ENCODE results near the gene SETBP1.
"Not testable (repeated sequence)": the region's sequence is repeated elsewhere in the genome, so short reads cannot be mapped to it uniquely, and the experiment has no call there.

The SETBP1 gene

GRCh38 chr18:44704135-44704789 lies 23.6 kb downstream of the SETBP1 start:
- DNase-seq (ENCODE audit: low spot score), result no peak

- no peak for DNase-seq (ENCODE audit: low spot score)
Observed at GRCh38 chr18:44705075-44705675, 24.5 kb downstream of the SETBP1 start.

DNA sequence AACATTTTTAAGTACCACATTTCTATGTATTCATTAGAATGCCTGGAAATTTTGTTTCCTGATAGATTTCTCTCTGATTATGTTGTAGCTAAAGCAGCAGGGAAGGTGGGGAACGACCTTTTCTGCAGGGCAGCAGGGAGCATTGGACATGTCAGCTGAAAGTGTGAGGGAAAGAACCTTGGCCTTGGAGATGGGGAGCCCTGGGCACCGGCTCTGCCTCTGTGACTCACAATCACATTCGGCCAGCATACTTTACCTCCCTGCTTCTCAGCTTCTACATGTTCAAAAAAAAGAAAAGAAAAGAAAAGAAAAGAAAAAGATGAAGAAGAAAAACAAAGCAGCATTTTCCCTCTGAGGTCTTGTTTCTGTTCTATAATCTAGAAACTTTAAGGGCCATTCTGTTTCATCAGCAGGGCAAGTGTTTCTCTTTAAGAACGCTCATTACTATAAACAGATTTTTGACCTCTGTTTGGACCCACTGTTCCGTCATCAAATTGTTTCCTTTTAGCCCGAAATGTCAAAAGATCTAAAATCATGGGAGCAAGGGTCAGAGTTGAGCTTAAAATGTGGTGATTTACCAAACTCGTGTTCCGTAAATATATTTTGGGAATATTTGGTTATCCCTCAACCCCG lies 27.9 kb downstream of the SETBP1 start:
- DNase-seq (ENCODE audit: low spot score), result peak; percentile 50

DNA sequence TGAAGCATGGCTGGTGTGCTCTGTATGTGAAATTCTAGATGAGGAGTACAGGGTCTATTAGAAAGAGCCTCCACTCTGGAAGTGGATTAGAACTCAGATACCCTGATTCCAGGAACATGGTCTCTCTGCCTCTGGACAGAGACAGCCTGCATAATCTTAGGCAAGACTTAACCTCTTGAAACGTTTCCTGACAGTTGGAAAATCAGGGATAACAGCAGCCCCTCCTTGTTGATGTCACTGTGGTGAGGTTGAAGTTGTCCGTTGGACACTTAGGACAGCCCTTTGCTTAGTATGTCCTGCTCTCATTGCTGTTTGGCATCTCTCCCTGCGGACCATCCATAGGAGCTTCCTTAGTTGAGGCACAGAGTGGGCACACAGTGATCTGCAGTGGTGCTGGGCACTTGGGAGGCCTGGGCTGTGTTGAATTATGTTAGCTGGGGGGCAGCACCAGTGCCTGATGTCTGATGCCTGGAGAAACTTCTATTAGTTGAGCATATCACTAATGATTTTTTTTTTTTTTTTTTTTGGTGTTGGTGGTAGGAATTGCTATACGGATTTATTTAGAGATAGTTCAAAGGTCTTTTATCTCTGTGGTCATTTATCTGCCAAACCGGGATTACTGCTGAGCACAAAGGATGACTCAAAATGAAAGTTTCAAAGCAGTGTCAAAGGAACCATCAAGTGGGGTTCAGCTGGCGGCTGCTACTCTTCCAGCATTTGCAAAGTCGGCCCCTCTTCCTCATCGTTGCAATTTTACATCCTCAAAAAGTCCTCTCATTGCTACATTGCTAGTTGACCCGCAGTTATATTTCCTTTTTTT lies 28.8 kb downstream of the SETBP1 start:
- no peak for DNase-seq (ENCODE audit: low spot score)

GRCh38 chr18:44710931-44711330 lies 30.2 kb downstream of the SETBP1 start:
- DNase-seq (ENCODE audit: low spot score), result no peak

DNA sequence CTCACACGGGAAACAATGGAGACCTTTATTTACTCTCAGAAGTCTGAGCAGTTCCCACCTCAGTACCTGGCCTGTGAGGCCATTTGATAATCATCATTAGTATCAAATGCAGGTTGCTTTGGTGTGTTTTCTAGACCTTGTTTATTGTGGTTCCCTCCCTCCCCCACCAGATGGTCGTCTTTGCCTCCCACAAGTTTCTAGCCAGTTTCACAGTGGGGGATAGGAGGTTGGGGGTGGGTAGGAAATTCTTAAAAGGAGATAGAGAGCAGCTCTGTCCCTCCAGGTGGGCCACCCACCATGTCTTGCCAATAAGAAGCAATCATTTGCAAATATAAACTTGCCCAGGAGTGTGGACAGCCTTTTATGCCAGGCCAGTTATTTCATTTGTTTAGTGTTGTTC lies 31.3 kb downstream of the SETBP1 start:
- no peak for DNase-seq (ENCODE audit: low spot score)

DNA sequence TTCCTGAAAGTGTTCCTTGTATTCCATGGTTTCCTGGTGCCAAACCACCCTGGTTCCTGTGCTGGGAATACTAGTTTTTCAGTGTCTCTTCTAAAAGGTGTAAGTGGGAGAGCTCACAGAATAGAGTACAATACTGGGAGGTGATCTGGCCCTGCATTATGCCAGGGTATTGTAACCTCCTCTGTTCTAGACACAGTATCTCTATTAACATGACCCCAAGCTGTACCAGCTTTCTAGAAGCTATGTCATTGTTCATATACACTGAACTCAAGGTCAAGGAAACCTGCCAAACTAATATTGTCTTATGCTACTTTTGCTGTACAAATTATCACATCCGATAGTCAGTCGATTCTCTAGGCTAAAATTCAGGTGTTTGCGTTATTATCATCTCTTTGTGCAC lies 32.7 kb downstream of the SETBP1 start:
- DNase-seq (ENCODE audit: low spot score), result no peak

DNA sequence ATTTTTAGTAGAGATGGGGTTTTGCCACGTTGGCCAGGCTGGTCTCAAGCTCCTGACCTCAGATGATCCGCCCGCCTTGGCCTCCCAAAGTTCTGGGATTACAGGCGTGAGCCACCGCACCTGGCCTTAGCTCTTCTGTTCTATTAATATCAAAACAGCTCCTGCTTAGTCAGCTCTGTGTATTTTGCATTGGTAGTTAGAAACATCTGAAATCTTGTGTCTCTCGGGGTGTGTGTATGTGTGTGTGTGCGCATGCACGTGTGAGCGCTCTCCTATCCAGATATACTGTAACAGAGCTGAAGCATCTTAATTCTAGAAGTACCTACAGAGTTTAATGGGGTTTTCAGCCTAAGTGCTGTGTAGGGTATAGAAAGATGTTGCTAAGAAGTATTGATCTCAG lies 33.7 kb downstream of the SETBP1 start:
- no peak for DNase-seq (ENCODE audit: low spot score)

GRCh38 chr18:44715245-44715644 lies 34.6 kb downstream of the SETBP1 start:
- peak; percentile 91 for DNase-seq (ENCODE audit: low spot score)

GRCh38 chr18:44715842-44716241 lies 35.2 kb downstream of the SETBP1 start:
- DNase-seq (ENCODE audit: low spot score), result peak; percentile 30

DNA sequence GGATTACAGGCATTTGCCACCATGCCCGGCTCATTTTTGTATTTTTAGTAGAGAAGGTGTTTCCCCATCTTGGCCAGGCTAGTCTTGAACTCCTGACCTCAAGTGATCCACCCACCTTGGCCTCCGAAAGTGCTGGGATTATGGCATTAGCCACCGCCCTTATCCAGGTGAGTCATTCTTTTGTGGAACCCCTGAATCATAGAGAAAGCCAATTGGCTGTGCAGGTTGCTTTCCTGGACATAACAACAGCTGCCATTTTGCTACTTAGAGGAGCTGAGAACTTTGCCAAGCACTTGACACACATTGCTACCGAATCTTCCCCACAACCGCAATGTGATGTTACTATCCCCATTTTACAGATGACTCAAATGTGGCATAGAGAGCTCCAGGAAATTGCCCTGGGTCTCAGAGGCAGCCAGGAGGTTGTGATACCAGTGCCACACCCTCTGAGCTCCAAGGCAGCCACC lies 36.0 kb downstream of the SETBP1 start:
- DNase-seq (ENCODE audit: low spot score), result no peak

- DNase-seq (ENCODE audit: low spot score), result no peak
Observed at GRCh38 chr18:44719519-44720060, 38.9 kb downstream of the SETBP1 start.

DNA sequence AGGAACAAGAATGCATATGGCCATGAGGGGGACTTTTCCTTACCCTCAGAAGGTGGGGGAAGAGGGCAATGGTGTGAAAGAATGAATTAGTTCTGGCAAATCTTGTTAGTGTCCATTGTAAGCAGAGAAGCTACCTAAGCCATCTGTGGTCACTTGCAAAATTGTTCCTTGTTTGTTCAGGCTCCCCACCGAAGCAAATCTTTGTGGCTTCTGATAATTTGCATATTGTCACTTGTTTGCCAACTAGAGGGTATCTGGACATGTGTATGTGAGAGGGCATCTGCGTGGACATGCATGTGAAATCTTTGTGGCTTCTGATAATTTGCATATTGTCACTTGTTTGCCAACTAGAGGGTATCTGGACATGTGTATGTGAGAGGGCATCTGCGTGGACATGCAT lies 41.1 kb downstream of the SETBP1 start:
- not testable (repeated sequence) for DNase-seq (ENCODE audit: low spot score)

DNA sequence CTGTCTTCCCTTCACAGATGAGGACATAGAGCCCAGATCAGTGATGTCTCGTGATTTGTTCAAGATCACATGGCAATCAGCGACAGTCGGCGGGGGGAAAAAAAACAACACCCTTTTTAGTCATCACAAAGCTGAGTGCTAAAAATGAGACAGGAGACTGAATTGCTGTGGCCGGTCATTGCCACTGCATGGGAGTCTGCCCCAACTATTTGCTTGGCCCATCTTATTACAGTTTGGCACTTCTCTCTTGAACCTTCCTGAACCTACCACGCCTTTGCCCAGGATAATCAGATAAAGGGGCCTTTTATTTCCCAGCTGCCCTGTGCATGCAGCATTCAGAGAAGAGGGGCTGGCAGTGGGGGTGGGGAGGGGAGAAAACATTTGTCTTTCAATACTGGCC lies 42.7 kb downstream of the SETBP1 start:
- no peak for DNase-seq (ENCODE audit: low spot score)

GRCh38 chr18:44724105-44724778 lies 43.6 kb downstream of the SETBP1 start:
- DNase-seq (ENCODE audit: low spot score), result no peak

- peak; percentile 79 for DNase-seq (ENCODE audit: low spot score)
Observed at GRCh38 chr18:44725300-44726058, 44.8 kb downstream of the SETBP1 start.

DNA sequence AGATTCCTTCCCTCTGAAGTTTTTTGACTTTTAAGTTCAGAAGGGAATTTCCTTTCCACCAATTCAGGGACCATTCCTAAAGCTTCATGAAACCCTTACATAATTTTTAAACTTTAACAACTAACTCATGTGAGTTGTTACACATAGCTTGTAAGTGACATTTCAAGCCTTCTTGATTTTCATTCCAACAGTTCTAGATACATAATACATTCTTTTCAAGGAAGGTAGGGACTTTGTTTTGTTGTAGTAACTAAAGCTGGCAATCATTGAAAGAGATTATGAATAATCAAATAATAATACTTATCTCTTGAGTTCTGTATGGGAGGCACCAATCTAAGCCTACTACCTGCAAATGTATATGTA lies 45.4 kb downstream of the SETBP1 start:
- no peak for DNase-seq (ENCODE audit: low spot score)

DNA sequence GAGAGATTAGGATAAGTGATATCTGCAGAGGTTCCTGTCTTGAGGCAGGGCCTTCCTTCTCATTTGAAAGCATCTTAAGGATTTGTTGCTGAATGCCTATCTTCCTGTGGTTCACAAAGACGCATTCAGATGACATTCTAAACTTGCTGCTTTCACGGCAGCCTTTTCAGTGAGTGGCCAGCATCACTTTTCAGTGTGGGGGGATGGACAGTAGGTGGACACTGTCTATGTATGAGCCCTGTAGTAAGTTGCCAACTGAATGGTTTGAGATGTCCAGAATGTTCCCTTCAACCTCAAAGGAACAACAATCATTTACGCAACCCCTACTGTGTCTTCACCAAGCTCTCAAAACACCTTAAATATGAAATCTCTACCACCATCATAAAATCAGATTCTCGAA lies 46.6 kb downstream of the SETBP1 start:
- DNase-seq (ENCODE audit: low spot score), result no peak

- peak; percentile 69 for DNase-seq (ENCODE audit: low spot score)
Observed at GRCh38 chr18:44729631-44730101, 49.0 kb downstream of the SETBP1 start.

DNA sequence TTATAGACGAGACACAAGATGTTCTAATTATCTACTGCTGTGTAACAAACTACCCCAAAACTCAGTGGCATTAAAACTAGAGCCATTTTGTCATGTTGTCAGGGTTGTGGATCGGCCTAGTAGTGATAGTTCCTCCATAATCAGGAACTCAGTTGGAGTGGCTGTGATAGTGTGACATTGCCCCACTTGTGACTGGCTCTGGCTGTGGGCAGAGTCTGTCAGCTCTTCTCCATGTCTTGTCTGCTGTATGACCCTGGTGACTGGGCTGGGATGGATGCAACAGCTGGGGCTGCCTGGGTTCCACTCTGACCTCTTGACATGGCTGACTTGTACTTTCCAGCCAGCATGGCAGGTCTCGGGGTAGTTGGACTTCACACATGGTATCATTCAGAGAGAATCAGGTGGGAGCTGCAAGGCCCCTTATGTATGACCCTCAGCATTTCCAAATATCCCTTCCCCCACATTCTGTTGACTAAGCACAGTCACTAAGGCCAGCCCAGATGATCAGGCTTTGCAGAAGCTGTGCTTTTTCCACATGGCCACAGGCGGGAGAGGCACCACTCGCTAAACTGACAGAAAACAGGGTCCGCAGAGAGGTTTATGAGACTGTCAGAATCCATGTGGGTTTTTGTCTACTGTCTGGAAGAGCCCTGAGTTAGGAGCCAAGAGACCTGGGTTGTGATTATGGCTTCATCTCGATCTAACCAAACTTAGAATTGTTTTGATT lies 50.3 kb downstream of the SETBP1 start:
- DNase-seq (ENCODE audit: low spot score), result no peak

Measured in GM03348 (cell line).